GM12875 (cell line): Measurements from ENCODE around the gene TEKT5.
"Not testable (repeated sequence)": the region's sequence is repeated elsewhere in the genome, so short reads cannot be mapped to it uniquely, and the experiment has no call there.

Source experiments
- H3K4me3 ChIP-seq: one replicate; pipeline ENCODE4 v1.5.1; 2011; ENCODE audit warnings: low read depth, low read length, control low read depth
- CTCF ChIP-seq: IDR thresholded peaks from 2 replicates; pipeline ENCODE4 v1.5.1; 2011; ENCODE audit warnings: low read depth, mild to moderate bottlenecking, control low read depth, inconsistent platforms, low read length, moderate library complexity, borderline replicate concordance; ENCODE audit not compliant: insufficient read depth

Gene TEKT5

GRCh38 chr16:10684511-10685151 is 10.1 kb downstream of the TEKT5 start:
- no peak overlapping the region for H3K4me3 ChIP-seq

DNA sequence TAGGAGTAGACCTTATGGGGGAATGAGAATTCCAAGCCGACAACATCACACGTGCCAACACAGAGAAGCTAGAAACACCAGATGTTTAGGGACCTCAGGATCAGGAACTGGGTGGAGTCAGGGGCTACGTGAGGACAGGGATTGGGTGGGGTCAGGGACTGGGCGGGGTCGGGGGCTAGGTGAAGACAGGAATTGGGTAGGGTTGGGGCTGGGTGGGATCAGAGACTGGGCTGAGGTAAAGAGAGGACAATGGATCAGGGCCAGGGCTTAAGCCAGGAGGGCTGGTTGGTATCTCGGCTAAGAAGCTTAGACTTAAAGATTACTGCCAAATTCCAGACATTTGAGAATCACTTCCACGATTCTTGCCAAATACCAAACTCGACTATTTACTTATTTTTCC is 11.6 kb downstream of the TEKT5 start:
- no peak overlapping the region for H3K4me3 ChIP-seq
- TF ChIP-seq CTCF, result no peak

More at GRCh38 chr16:10684511-10685151, 10.1 kb downstream of the TEKT5 start:
- no peak for TF ChIP-seq CTCF

GRCh38 chr16:10682604-10683003 is 12.1 kb downstream of the TEKT5 start:
- no peak for TF ChIP-seq CTCF
- no peak overlapping the region for H3K4me3 ChIP-seq

DNA sequence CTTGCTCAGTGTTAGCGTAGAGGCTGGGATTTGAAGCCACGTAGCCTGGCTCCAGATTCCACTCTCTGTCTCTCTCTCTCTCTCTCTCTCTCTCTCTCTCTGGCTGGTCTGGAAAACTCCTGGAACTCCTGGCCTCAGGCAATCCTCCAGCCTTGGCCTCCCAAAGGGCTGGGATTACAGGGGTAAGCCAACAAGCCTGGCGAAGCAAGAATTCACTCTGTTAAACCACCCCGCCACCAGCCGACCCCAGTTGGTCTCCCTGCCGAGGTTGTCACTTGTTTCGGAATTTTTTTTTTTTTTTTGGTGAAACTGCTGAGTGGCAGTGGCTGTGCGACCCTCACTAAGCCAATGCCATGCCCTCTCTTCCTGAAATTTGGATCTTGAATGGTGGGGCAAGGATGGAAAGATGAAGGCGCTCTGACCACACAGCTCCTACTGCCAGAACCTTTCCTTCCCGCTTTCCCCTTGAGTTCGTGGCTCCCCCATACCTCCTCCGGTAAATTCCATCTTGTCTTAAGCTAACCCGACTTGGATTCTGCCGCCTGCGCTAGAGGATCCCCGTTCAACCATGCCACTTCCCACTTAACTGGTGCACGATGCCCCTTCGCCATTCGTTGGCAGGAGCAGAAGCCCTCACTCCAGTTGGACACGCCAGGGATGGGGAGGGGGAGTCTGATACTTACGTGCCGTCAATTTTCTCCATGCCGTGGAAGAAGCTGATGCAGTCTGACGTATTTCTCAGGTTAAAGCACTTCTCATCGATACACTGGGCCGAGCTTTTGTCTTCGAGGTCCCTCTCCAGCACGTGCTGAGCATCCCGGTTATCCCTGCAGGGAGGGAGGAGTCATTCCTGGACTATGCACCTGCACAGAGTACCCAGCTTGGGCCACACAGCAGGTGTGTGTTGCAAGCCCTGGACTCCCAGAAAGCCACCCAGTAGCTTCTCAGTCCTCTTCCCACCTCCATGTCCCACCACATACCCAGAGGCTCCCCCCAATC is 13.1 kb downstream of the TEKT5 start:
- no peak overlapping the region for H3K4me3 ChIP-seq
- TF ChIP-seq CTCF, result no peak

GRCh38 chr16:10679921-10680320 is 14.8 kb downstream of the TEKT5 start:
- no peak overlapping the region for H3K4me3 ChIP-seq
- no peak for TF ChIP-seq CTCF

DNA sequence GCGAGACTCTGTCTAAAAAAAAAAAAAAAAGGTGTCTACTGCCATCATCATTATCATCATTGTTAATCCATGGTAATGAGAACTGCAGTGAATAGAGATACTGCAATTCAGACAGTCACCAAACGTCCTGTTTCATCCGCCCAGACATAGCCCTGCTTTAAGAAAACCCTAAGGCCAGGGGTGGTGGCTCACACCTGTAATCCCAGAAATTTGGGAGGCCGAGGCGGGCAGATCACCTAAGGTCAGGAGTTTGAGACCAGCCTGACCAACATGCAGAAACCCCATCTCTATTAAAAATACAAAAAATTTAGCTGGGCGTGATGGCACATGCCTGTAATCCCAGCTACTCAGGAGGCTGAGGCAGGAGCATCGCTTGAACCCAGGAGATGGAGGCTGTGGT is 15.3 kb downstream of the TEKT5 start:
- not testable (repeated sequence) for H3K4me3 ChIP-seq

GRCh38 chr16:10678655-10679054 is 16.1 kb downstream of the TEKT5 start:
- H3K4me3 ChIP-seq, result no peak overlapping the region
- no peak for TF ChIP-seq CTCF
